Testis (tissue), 3 donors: ENCODE measurements around the gene TTLL9. TPM values are rescaled to one million over a fixed set of nuclear protein-coding genes. Genes with fewer than 3 reads are reported as not detected.
A peak's percentile ranks its signal among the peaks of the same experiment; 100 is the strongest.

Experiments
- DNase-seq: peaks from one replicate; pipeline ENCODE4 v3.0.0-alpha.2; 2019
- H3K27ac ChIP-seq, 2 donors: fragments of 200-600 bp; sonication (generic); one replicate each; pipeline ENCODE4 v1.5.1; 2019
- H3K27me3 ChIP-seq: fragments of 200-600 bp; sonication (generic); one replicate; pipeline ENCODE4 v1.5.1; 2019
- H3K36me3 ChIP-seq: fragments of 200-600 bp; sonication (generic); one replicate; pipeline ENCODE4 v1.5.1; 2017; ENCODE audit warnings: low read depth; ENCODE audit errors: missing control alignments
- H3K4me1 ChIP-seq: fragments of 200-600 bp; sonication (generic); one replicate; pipeline ENCODE4 v1.5.1; 2019
- H3K4me3 ChIP-seq, 2 donors: fragments of 200-600 bp; sonication (generic); one replicate each; pipeline ENCODE4 v1.5.1; 2017 to 2019
- H3K9me3 ChIP-seq: fragments of 200-600 bp; sonication (generic); one replicate; pipeline ENCODE4 v1.5.1; 2017
- POLR2A ChIP-seq: fragments of 450-650 bp; IDR thresholded peaks from one replicate; pipeline ENCODE4 v1.6.1; 2017; ENCODE audit warnings: antibody characterized with exemption, mild to moderate bottlenecking, moderate library complexity
- WGBS, 2 donors: methylation state at CpG; one replicate each; pipeline ENCODE4 v1.1.5; 2018; 5-methylcytosine and 5-hydroxymethylcytosine counted together
- intact Hi-C: fragments of 100-400 bp; cut with DNase I; formaldehyde crosslinking; loops from one replicate; pipeline ENCODE4 v1.15.1; 2023; ENCODE audit warnings: low total_unique reads
- polyA plus RNA-seq: library from polyadenylated mRNA; stranded (reverse); fragments of 350-450 nt; fragmentation: Illumina TruSeq; extraction: RNeasy Lipid Tissue Mini Kit (QIAGEN cat#74804); gene quantifications from one replicate; pipeline ENCODE4 v1.2.3, GENCODE V29; 2014; ENCODE audit warnings: low read depth, low replicate concordance; ENCODE audit not compliant: insufficient read depth
- total RNA-seq, 2 donors: library from RNA; depleted of rRNA; stranded (reverse); fragments of >200 nt; gene quantifications; one replicate each; pipeline ENCODE4 v1.2.3, GENCODE V29; 2016
- TF ChIP-seq, protein P1 (sequence below), 3 experiments: fragments of 450-650 bp in 2 of 3; fragments of 200-600 bp in 1 of 3; sonication (generic) in 1 of 3; IDR thresholded peaks; one replicate each; pipeline ENCODE4 v1.5.1; 2016 to 2019; ENCODE audit warnings: antibody characterized with exemption in 3 of 3, mild to moderate bottlenecking in 2 of 3, moderate library complexity in 1 of 3

TTLL9 gene
- total and polyA plus RNA-seq, 3 donors from 2014 or later, result 8.7 to 32.7 (median 19.1) TPM

DNA sequence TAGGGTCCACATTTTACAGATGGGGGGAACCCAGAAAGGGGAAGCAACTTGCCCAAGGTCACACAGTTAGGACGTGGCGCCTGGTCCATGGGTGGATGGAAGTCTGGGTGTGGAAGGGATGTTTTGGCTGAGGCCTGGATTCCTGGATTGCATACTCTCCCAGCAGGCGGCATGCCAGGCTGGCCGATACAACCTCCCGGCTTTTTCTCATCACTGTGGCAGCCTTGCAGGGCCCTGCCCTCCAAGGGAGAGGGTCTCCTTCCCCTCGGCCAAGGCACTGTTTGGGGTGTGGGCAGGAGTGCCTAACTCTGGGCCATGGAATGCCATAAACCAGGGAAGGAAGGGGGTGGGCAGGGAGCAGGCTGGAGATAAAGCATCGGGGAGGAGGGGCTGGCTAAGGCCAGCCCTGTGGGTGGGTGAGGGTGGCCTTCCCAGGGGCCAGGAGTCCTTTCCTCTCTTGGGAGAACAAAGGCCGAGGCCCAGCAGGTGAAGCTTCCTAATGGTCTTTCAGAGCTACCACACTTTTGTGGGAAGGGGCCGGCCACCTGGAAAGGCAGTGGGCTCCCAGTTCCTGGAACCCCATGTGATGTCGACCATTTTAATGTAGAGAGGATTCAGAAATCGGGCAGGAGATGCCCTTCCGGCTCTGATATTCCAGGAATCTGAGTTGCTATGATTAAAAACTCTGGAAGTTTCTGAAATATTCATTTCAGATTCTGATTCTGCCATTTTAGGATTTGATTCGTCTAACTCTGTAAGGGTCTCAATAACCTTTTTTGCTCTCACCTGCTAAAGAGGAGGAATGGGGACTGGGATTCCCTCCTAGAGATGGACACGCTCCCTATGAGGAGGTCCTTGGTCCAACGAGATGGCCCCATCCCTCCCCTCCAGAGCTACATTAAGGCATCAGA lies 29.3 kb upstream of the TTLL9 start:
- 52 to 64% methylated on average over 14 to 15 of the region's 15 CpGs for WGBS, 2 donors
- no peak for DNase-seq
- Histone ChIP-seq H3K4me3 (no peak overlapping the region), H3K27ac (peak overlapping the region in 1 of 2 donors; percentile 66), H3K36me3 (no peaks in the 10 kb centered on the region), H3K27me3 (no peaks in the 10 kb centered on the region), H3K9me3 (no peaks in the 10 kb centered on the region), H3K4me1 (peaks cover 43% of the 10 kb centered on the region)
- TF ChIP-seq POLR2A, result no peak
- TF ChIP-seq, protein P1, sequence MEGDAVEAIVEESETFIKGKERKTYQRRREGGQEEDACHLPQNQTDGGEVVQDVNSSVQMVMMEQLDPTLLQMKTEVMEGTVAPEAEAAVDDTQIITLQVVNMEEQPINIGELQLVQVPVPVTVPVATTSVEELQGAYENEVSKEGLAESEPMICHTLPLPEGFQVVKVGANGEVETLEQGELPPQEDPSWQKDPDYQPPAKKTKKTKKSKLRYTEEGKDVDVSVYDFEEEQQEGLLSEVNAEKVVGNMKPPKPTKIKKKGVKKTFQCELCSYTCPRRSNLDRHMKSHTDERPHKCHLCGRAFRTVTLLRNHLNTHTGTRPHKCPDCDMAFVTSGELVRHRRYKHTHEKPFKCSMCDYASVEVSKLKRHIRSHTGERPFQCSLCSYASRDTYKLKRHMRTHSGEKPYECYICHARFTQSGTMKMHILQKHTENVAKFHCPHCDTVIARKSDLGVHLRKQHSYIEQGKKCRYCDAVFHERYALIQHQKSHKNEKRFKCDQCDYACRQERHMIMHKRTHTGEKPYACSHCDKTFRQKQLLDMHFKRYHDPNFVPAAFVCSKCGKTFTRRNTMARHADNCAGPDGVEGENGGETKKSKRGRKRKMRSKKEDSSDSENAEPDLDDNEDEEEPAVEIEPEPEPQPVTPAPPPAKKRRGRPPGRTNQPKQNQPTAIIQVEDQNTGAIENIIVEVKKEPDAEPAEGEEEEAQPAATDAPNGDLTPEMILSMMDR (IDR thresholded peaks at IDR 0.05), result no peak
- intact Hi-C loops, result no loop called here

DNA sequence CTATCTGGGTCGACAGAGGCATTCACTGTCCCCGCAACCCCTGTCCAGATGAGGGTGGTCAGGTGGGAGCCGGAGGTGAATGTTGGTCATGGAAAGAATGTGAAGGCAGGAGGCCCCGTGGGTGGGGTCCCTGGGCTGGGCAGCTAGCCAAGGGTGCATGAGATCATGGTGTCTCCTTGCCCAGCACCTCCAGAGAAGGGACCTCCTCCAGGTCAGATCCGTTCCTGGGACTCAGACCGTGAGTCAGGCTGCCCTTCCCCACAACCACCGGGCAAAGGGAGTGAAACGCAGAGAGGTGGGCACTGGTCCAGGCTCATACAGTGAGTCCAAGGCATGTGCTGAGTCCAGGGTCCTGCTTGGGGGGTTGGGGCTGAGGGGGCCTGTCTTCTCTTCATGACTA lies 28.5 kb upstream of the TTLL9 start:
- intact Hi-C loops, result no loop called here
- Histone ChIP-seq H3K27me3 (no peaks in the 10 kb centered on the region), H3K27ac (peak overlapping the region; percentile 60 to 66), H3K4me3 (no peak overlapping the region), H3K9me3 (no peaks in the 10 kb centered on the region), H3K4me1 (peaks cover 37% of the 10 kb centered on the region), H3K36me3 (no peaks in the 10 kb centered on the region)
- no peak for DNase-seq
- TF ChIP-seq, protein P1 (IDR thresholded peaks at IDR 0.05), result no peak
- TF ChIP-seq POLR2A, result no peak
- WGBS, 2 donors, result 35 to 57% methylated on average over 7 to 8 of the region's 8 CpGs

DNA sequence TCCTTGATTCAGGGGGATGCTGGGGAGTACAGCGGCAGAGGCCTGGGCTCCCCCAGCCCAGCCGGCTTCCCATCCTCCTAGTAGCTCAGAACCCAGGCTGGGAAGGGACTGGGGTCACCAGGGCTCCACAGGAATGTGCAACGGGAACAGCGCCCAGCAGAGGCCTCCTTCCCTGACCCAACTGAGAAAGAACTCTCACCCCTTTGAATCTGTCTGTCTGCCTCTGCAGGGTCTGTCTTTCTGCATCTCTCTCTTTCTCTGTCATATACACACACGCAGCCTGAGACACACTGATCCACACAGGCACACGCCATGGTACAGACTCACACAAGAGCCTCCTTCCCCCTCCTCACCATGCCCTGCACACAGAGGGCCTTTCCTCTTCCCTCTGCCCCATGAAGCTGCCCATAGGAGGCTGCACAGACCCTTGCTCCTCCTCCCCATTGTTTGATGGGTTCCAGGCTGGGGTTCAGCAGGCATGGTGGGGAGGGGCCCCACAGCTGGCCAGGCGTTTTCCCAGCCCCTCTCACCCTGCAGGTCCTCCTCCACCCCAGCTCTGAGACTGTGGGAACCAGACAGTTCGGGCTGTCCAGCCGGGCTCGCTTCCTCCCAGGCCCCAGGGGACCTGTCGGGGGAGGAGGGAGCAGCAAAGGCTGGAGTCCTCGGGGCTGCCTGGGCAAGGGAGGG lies 27.8 kb upstream of the TTLL9 start:
- WGBS, 2 donors, result 55 to 60% methylated on average over 6 to 12 of the region's 12 CpGs
- H3K4me3 ChIP-seq, result peak overlapping the region in 1 of 2 donors; percentile 55
- intact Hi-C loops, result no loop called here
- H3K27me3 ChIP-seq, result no peaks in the 10 kb centered on the region
- peaks cover 30% of the 10 kb centered on the region for H3K4me1 ChIP-seq
- TF ChIP-seq POLR2A, result no peak
- TF ChIP-seq, protein P1 (IDR thresholded peaks at IDR 0.05), result no peak
- DNase-seq, result peak; percentile 67
- no peaks in the 10 kb centered on the region for H3K36me3 ChIP-seq
- peak overlapping the region; percentile 53 to 60 for H3K27ac ChIP-seq
- H3K9me3 ChIP-seq, result no peaks in the 10 kb centered on the region

DNA sequence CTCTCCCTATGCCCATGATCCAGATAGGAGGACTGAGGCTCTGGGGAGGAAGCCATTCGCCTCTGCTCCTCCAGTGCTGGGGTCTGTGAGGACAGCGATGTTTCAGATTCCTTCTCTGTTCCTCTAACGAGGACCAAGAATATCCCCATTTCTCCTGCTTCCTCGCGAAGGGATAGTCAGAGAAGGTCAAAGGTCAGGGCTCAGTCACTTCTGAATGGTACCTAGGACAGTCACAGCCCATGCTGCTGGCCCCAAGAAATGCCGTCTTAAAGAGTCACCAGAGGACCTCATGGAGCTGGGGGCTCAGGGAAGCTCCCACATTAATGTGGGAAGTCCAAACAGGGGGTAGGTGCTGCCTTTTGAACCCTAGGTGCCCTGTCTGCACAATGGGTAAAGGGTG lies 27.1 kb upstream of the TTLL9 start:
- no peak for TF ChIP-seq POLR2A
- TF ChIP-seq, protein P1 (IDR thresholded peaks at IDR 0.05), result no peak
- Histone ChIP-seq H3K9me3 (no peaks in the 10 kb centered on the region), H3K27me3 (no peaks in the 10 kb centered on the region), H3K4me3 (peak overlapping the region in 1 of 2 donors; percentile 55), H3K36me3 (no peaks in the 10 kb centered on the region), H3K4me1 (peaks cover 24% of the 10 kb centered on the region), H3K27ac (peak overlapping the region; percentile 53 to 60)
- no peak for DNase-seq
- intact Hi-C loops, result no loop called here
- 59 to 69% methylated on average over 6 of the region's 6 CpGs for WGBS, 2 donors
